ENCODE results near the gene RMDN2.

GRCh38 chr2:37891846-37892435, 33.1 kb upstream of the RMDN2 start:
- TF ChIP-seq CTCF (conservative IDR thresholded peaks at IDR 0.05; ENCODE audit: low read depth, low read length) = no peak
- TF ChIP-seq EZH2 (IDR thresholded peaks at IDR 0.05; ENCODE audit: borderline replicate concordance, low read depth, low read length, poor library complexity, severe bottlenecking) = no peak

All from A673 (cell line).